ENCODE results near the gene C3orf22.
"Not testable (repeated sequence)": the region's sequence is repeated elsewhere in the genome, so short reads cannot be mapped to it uniquely, and the experiment has no call there.

The C3orf22 gene, protein sequence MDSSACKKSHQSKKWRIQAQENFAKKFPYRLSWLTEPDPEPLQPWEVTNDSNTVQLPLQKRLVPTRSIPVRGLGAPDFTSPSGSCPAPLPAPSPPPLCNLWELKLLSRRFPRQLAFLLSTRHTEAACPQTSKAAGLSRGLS

GRCh38 chr3:126558336-126559071, at the start of gene C3orf22:
TSS of gene C3orf22 (minus strand) at chr3:126558932. CDS start at chr3:126553390, 5,542 bp downstream.
- no peak for DNase-seq (ENCODE audit: extremely low read depth in 1 of 2, low read depth in 1 of 2)

DNA sequence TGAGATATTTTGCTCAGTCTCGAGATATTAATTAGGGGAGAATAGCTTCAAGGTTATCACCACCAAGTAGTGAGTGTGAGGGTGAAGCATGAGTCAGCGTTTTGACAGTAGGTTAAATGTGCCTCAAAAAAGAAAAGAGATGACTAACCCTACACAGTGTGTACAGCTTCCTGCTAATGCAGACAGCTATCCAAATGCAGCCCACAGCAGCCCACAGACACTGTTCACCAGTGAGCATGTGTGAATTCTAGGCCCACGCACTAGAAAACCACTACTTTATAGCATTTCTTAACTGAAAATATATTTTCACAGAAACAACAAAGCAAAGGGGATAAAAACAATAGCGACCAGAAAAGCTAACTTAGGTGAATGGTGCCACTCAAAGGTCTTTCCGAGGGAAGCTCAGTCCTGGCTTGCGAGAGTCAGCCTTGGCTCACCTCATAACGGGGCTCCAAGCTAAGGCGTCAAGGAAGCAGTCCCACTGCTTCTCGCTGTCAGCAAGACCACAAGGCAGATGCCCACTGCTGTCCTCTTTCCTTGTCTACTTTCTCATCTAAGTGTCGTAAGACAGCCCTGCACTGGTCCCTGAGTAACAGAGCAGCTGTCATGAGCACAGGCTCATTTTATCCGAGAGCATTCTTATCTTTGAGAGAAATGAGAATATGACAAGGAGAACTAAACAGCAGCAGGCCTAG, 48.6 kb upstream of the C3orf22 start:
- no peak for DNase-seq (ENCODE audit: extremely low read depth in 1 of 2, low read depth in 1 of 2)

GRCh38 chr3:126606001-126606400, 47.3 kb upstream of the C3orf22 start:
- no peak for DNase-seq (ENCODE audit: extremely low read depth in 1 of 2, low read depth in 1 of 2)

DNA sequence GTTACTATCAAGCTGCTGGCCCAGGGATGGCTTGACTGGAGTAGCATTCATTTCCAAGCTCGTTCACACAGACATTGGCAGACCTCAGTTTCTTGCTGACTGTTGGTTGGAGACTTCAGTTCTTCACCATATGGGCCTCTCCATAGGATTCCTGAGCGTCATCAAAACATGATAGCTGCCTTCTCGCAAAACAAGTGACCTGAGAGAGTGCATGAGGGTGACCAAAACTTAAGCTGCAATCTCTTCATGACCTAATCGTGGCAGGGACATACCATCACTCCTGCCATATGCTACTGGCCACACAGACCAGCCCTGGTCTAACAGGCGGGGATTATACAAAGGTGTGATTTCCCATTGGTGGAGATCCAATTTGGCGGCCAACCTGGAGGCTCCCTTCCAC, 46.0 kb upstream of the C3orf22 start:
- no peak for DNase-seq (ENCODE audit: extremely low read depth in 1 of 2, low read depth in 1 of 2)

GRCh38 chr3:126599101-126599500, 40.4 kb upstream of the C3orf22 start:
- DNase-seq (ENCODE audit: extremely low read depth in 1 of 2, low read depth in 1 of 2) = no peak

DNA sequence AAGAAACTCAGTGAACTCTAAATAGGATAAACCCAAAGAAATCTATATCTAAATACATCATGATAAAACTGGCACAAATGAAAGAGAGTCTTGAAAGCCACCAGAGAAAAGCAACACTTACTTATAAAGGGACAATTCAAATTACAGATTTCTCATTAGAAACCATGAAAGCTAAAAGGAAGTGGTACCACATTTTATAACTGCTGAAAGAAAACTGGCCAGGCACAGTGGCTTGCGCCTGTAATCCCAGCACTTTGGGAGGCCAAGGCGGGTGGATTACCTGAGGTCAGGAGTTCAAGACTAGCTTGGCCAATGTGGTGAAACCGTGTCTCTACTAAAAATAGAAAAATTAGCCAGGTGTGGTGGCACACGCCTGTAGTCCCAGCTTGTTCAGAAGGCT, 36.7 kb upstream of the C3orf22 start:
- not testable (repeated sequence) for DNase-seq (ENCODE audit: extremely low read depth in 1 of 2, low read depth in 1 of 2)

GRCh38 chr3:126591515-126591914, 32.8 kb upstream of the C3orf22 start:
- not testable (repeated sequence) for DNase-seq (ENCODE audit: extremely low read depth in 1 of 2, low read depth in 1 of 2)

- DNase-seq (ENCODE audit: extremely low read depth in 1 of 2, low read depth in 1 of 2) = no peak
These were observed 23.6 kb upstream of the C3orf22 start for GRCh38 chr3:126582311-126582710.

DNA sequence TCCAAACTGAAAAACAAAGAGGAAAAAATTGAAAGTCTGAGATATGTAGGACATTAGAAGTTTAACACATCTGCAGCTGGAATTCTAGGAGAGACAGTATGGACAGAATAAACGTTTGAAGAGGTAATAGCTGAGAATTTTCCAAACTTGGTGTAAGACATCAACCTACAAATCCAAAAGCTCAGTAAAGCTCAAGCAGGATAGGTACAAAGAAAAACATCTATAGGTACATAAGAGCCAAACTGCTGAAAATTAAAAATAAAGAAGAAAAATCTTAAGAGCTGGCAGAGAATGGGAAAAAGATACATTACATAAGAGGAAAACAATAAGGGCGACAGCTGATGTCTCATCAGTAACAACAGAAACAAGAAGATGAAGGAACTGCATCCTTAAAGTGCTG, 22.8 kb upstream of the C3orf22 start:
- no peak for DNase-seq (ENCODE audit: extremely low read depth in 1 of 2, low read depth in 1 of 2)

DNA sequence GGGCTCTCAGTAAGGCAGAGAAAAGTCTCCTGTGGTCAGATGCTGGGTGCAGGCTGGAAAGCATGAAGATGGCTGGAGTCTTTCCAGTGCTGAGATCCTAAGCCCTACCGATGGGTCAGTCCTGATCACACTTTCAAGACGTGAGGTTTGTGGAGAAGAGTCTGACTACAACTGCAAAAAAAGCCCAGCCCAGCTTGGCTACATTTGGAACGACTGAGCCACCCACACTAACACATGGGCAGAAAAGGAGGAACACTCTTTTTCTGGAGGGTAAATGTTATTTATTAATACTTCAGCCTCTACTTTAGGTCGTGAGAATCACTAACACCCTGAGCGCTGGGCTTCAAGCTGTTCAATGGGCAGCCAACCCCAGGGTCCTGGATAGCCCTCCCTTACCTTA, 22.0 kb upstream of the C3orf22 start:
- no peak for DNase-seq (ENCODE audit: extremely low read depth in 1 of 2, low read depth in 1 of 2)

DNA sequence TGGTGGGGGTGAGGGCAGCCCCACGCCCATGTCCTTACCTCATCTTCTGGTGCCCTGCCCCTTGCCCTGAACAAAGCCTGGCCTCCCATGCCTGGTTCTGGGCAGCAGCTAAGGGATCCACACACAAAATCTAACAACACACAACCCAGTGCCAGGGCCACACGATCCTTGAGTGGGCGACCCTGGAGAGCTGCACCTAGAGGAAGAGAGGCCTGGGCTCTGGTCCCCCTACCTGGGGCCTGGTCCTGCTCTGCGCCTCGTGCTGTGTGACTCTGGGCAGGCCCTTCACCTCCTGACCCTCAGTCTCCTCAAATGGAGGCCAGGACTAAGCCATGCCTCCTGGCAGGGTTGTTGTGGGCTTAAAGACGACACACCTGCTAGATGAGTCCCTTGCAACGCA, 20.0 kb upstream of the C3orf22 start:
- DNase-seq (ENCODE audit: extremely low read depth in 1 of 2, low read depth in 1 of 2) = no peak

- DNase-seq (ENCODE audit: extremely low read depth in 1 of 2, low read depth in 1 of 2) = no peak
These were observed 18.5 kb upstream of the C3orf22 start for GRCh38 chr3:126577261-126577660.

DNA sequence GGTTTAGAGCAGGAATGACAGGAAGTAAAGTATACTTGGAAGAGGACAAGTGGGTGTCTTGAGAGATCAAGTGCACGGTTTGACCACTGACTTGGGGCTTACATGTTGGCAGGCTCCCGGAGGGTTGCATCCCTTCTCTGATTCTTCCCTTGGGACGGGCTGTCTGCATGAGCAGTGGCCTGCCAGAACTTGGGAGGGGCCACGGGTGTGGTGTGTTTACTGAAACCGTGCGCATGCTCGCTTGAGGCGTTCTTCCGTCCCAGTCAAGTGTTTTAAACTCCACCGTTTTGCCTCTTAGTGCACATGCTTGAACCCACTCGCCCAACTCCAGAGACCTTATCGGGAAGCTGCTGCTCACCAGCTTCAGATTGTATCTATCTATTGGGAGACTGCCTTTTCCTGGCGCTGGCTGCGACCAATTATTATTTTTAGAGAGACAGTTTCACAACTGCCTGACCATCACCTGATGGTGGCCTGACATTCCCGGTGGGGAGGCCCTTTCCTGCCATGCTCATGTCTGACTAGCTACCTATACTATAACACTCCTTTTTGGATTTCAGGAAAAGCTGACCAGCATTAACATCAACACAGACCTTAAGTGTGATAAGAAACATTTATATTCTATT, 14.9 kb upstream of the C3orf22 start:
- no peak for DNase-seq (ENCODE audit: extremely low read depth in 1 of 2, low read depth in 1 of 2)

- no peak for DNase-seq (ENCODE audit: extremely low read depth in 1 of 2, low read depth in 1 of 2)
These were observed 12.3 kb upstream of the C3orf22 start for GRCh38 chr3:126571078-126571477.

- DNase-seq (ENCODE audit: extremely low read depth in 1 of 2, low read depth in 1 of 2) = no peak
These were observed 11.4 kb upstream of the C3orf22 start for GRCh38 chr3:126570103-126570541.

- DNase-seq (ENCODE audit: extremely low read depth in 1 of 2, low read depth in 1 of 2) = no peak
These were observed 10.8 kb upstream of the C3orf22 start for GRCh38 chr3:126569390-126569975.

GRCh38 chr3:126568776-126569342, 10.1 kb upstream of the C3orf22 start:
- no peak for DNase-seq (ENCODE audit: extremely low read depth in 1 of 2, low read depth in 1 of 2)

GRCh38 chr3:126567696-126568438, 9.1 kb upstream of the C3orf22 start:
- DNase-seq (ENCODE audit: extremely low read depth in 1 of 2, low read depth in 1 of 2) = no peak

DNA sequence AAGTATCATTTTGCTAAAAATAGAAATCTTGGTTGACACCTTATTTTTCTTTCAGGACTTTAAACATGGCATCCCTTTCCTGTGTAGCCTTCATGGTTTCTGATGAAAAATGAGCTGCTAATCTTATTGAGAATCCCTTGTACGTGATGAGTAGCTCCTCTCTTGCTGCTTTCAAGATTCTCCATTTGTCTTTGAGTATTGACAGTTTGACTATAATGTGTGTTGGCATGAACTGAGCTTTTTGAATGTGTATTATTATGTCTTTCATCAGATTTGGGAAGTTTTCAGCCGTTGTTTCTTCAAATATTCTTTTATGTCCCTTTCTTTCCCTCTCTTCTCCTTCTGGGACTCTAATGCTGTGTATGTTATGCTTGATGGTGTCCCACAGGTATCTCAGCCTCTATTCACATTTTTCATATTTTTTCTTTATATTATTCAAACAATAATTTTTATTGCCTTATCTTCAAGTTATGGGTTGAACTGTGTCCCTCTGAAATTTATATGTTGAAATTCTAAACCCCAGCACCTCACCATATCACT, 4.1 kb upstream of the C3orf22 start:
- DNase-seq (ENCODE audit: extremely low read depth in 1 of 2, low read depth in 1 of 2) = no peak

- no peak for DNase-seq (ENCODE audit: extremely low read depth in 1 of 2, low read depth in 1 of 2)
These were observed 971 bp downstream of the C3orf22 start for GRCh38 chr3:126557761-126558160.

Data from activated CD8-positive, alpha-beta memory T cell treated with anti-CD3 and anti-CD28 coated beads for 1 hour (primary cell).